Gastroesophageal sphincter (tissue), 3 donors: ENCODE data around the gene OCIAD1.

ENCODE experiments used
- EP300 ChIP-seq: sonication (generic); formaldehyde crosslinking; IDR thresholded peaks from one replicate; pipeline ENCODE4 v1.6.1; 2017; ENCODE audit warnings: antibody characterized with exemption, mild to moderate bottlenecking
- POLR2A ChIP-seq, 2 donors: fragments of 450-650 bp; IDR thresholded peaks; one replicate each; pipeline ENCODE4 v1.6.1; 2017; ENCODE audit warnings: antibody characterized with exemption in 2 of 2, mild to moderate bottlenecking in 2 of 2, moderate library complexity in 1 of 2
- POLR2AphosphoS5 ChIP-seq: sonication (generic); formaldehyde crosslinking; IDR thresholded peaks from one replicate; pipeline ENCODE4 v1.6.1; 2017; ENCODE audit warnings: antibody characterized with exemption
- TF ChIP-seq, protein P1 (sequence below), 4 experiments: fragments of 200-600 bp in 2 of 4; fragments of 450-650 bp in 2 of 4; sonication (generic) in 1 of 4; IDR thresholded peaks; one replicate each; pipeline ENCODE4 v1.5.1; 2017 to 2019; ENCODE audit warnings: antibody characterized with exemption in 4 of 4, mild to moderate bottlenecking in 2 of 4, moderate library complexity in 2 of 4

DNA sequence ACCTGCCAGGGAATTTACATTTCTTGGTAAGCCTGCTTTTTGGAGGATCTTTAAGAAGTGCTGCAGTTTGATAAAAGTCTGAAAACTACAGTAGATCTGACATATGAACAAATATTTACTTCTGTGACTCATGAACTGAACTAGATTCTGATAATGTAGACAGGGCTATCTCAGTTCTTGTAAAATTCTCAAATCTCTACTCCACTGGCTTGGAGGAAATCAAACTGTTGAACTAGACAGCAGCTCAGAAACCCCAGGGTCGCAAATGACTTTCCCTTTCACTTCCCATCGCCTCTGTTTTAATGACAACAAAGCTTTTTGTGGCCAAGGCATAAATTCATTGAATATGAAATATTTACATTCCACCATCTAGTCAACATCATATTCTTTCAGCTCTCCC, 15.4 kb upstream of the OCIAD1 start:
- no peak for TF ChIP-seq EP300
- no peak for TF ChIP-seq POLR2A (IDR thresholded peaks at IDR 0.05)
- TF ChIP-seq, protein P1, sequence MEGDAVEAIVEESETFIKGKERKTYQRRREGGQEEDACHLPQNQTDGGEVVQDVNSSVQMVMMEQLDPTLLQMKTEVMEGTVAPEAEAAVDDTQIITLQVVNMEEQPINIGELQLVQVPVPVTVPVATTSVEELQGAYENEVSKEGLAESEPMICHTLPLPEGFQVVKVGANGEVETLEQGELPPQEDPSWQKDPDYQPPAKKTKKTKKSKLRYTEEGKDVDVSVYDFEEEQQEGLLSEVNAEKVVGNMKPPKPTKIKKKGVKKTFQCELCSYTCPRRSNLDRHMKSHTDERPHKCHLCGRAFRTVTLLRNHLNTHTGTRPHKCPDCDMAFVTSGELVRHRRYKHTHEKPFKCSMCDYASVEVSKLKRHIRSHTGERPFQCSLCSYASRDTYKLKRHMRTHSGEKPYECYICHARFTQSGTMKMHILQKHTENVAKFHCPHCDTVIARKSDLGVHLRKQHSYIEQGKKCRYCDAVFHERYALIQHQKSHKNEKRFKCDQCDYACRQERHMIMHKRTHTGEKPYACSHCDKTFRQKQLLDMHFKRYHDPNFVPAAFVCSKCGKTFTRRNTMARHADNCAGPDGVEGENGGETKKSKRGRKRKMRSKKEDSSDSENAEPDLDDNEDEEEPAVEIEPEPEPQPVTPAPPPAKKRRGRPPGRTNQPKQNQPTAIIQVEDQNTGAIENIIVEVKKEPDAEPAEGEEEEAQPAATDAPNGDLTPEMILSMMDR (IDR thresholded peaks at IDR 0.05) = no peak
- no peak for TF ChIP-seq POLR2AphosphoS5
